Spleen (tissue), 7 donors: ENCODE measurements around the gene MFN2.

Experiments used
- CTCF ChIP-seq, 11 experiments: fragments of 200-600 bp in 7 of 11; fragments of 450-650 bp in 4 of 11; sonication (generic) in 4 of 11; IDR thresholded peaks in 8 of 11; conservative IDR thresholded peaks in 3 of 11; 1 replicate in 7 of 11; 2 replicates in 4 of 11; pipeline versions ENCODE4 v1.4.0 to v1.8.0; 2016 to 2021; ENCODE audit warnings: antibody characterized with exemption in 11 of 11, inconsistent platforms in 4 of 11, mild to moderate bottlenecking in 1 of 11
- POLR2A ChIP-seq, 3 donors: fragments of 450-650 bp; IDR thresholded peaks; one replicate each; pipeline ENCODE4 v1.5.1; 2017; ENCODE audit warnings: antibody characterized with exemption in 3 of 3, mild to moderate bottlenecking in 1 of 3
- donor health status: DM: no; HTN: no; CAD: no; lungs with moderate emphysema.
- donor health status: DM: no; HTN: no; CAD: no.
- donor health status: DM: no; HTN: no; CAD: no.

GRCh38 chr1:11979851-11980675, at the start of gene MFN2:
- TF ChIP-seq POLR2A (IDR thresholded peaks at IDR 0.05) (peak in 1 of 3 donors; percentile 31), CTCF (IDR thresholded peaks at IDR 0.05 in 8 of 11, conservative IDR thresholded peaks at IDR 0.05 in 3 of 11) (peak in 5 of 11 experiments; percentile 5 to 37 (median 18))
